SK-N-MC (cell line): ENCODE results near the gene UPF1.
"Not testable (repeated sequence)": the region's sequence is repeated elsewhere in the genome, so short reads cannot be mapped to it uniquely, and the experiment has no call there.

Experiments used
- DNase-seq: peaks from one replicate; pipeline ENCODE4 v3.0.0-alpha.2; 2011; ENCODE audit warnings: low read depth, low spot score
- H3K27ac ChIP-seq: fragments of 200-600 bp; sonication (generic); 2 replicates; pipeline ENCODE4 v1.5.1; 2016; ENCODE audit warnings: mixed run types
- H3K36me3 ChIP-seq: fragments of 200-600 bp; sonication (generic); 2 replicates; pipeline ENCODE4 v1.6.1; 2017; ENCODE audit warnings: antibody characterized with exemption, low read length, mixed read lengths; ENCODE audit not compliant: insufficient read depth
- H3K4me3 ChIP-seq: fragments of 200-600 bp; sonication (generic); 2 replicates; pipeline ENCODE4 v1.5.1; 2016
- H3K9ac ChIP-seq: fragments of 200-600 bp; sonication (generic); 2 replicates; pipeline ENCODE4 v1.8.0; 2017; ENCODE audit warnings: mixed run types, mixed read lengths; ENCODE audit not compliant: insufficient read length
- H3K9me3 ChIP-seq: fragments of 200-600 bp; sonication (generic); 2 replicates; pipeline ENCODE4 v1.6.1; 2017; ENCODE audit warnings: low read depth, mild to moderate bottlenecking, antibody characterized with exemption, low read length, moderate library complexity, mixed read lengths
- EZH2 ChIP-seq: fragments of 200-600 bp; sonication (generic); IDR thresholded peaks from one replicate; pipeline ENCODE4 v1.6.1; 2017; ENCODE audit warnings: antibody characterized with exemption
- FOXP2 ChIP-seq: optimal IDR thresholded peaks from 2 replicates; pipeline ENCODE3; 2011; ENCODE audit warnings: mild to moderate bottlenecking, moderate library complexity; ENCODE audit not compliant: insufficient read depth; ENCODE audit errors: extremely low read length, control extremely low read depth
- POLR2AphosphoS5 ChIP-seq: IDR thresholded peaks from 2 replicates; pipeline ENCODE4 v1.6.1; 2012; ENCODE audit warnings: mild to moderate bottlenecking, low read depth, low read length, borderline replicate concordance

Gene UPF1

DNA sequence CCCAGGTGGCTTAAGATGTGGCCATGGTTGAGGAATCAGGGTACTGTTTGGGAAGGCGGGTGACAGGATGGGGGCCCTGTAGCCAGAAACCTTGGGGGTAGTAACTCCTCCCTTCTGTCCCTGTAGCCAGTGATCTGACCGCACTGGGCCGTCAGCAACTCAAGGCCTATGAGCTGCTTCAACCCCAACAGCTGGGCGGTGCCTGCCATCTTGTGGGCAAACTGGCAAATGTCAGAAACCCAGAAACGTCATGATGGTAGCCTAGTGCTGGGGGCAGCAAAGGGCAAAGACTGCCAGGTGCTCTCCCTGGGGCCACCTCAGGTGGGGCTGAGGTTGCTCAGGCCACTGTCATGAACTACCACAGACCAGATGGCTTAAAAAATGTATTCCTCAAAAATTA lies 83.9 kb downstream of the UPF1 start:
- TF ChIP-seq FOXP2: no peak
- TF ChIP-seq EZH2: no peak
- TF ChIP-seq POLR2AphosphoS5: no peak
- DNase-seq: no peak
- no peak overlapping the region for H3K9ac ChIP-seq
- no peak overlapping the region for H3K4me3 ChIP-seq
- no peak overlapping the region for H3K27ac ChIP-seq
- no peaks in the 10 kb centered on the region for H3K9me3 ChIP-seq
- H3K36me3 ChIP-seq: no peaks in the 10 kb centered on the region; the same call in 1 of the 2 replicates

DNA sequence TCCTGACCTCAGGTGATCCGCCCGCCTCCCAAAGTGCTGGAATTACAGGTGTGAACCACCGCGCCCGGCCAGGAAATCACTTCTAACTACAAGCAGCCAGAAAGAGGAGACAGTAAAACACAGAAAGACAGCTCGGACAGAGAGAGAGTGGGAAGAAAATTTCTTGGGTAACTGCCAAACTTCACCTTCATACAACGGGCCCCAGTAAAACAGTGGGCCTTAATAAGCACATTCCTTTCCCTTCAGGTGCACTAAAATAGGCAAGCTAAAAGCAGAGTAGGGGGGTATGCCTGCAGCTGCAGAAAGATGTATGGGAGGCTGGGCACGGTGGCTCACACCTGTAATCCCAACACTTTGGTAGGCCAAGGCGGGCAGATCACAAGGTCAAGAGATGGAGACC lies 85.8 kb downstream of the UPF1 start:
- not testable (repeated sequence) for DNase-seq, H3K4me3 ChIP-seq, H3K27ac ChIP-seq, H3K9me3 ChIP-seq, H3K9ac ChIP-seq, H3K36me3 ChIP-seq
